ENCODE data around the gene EPB41L1.

- TF ChIP-seq BHLHE40 (IDR thresholded peaks at IDR 0.05; ENCODE audit: borderline replicate concordance) = no peak
- no peak for TF ChIP-seq NFRKB (IDR thresholded peaks at IDR 0.05)
- TF ChIP-seq FOXA1 (IDR thresholded peaks at IDR 0.05) = no peak
- no peak for TF ChIP-seq ELF4 (IDR thresholded peaks at IDR 0.05)
- no peak for TF ChIP-seq CTBP1 (IDR thresholded peaks at IDR 0.05; ENCODE audit: borderline replicate concordance)
- no peak for TF ChIP-seq FOXM1 (IDR thresholded peaks at IDR 0.05; ENCODE audit: borderline replicate concordance)
- no peak for TF ChIP-seq SUZ12 (IDR thresholded peaks at IDR 0.05)
- no peak for TF ChIP-seq FOXK2 (IDR thresholded peaks at IDR 0.05)
- no peak for TF ChIP-seq SP1 (IDR thresholded peaks at IDR 0.05)
- no peak for TF ChIP-seq HDGF (IDR thresholded peaks at IDR 0.05; ENCODE audit: borderline replicate concordance)
- TF ChIP-seq PKNOX1 (IDR thresholded peaks at IDR 0.05) = no peak
- TF ChIP-seq ARNT (IDR thresholded peaks at IDR 0.05) = no peak
- no peak for TF ChIP-seq ZNF384 (IDR thresholded peaks at IDR 0.05)
- no peak for TF ChIP-seq TARDBP (IDR thresholded peaks at IDR 0.05)
Observed at GRCh38 chr20:36149012-36149411, 5.5 kb upstream of the EPB41L1 start.
